ENCODE data around the gene TYW1. TPM values are rescaled to one million over a fixed set of nuclear protein-coding genes. Genes with fewer than 3 reads are reported as not detected.
"Not testable (repeated sequence)": the region's sequence is repeated elsewhere in the genome, so short reads cannot be mapped to it uniquely, and the experiment has no call there.

The TYW1 gene
- polyA plus RNA-seq, 5 donors = 20.9 to 25.4 (median 24.0) TPM

- not testable (repeated sequence) for DNase-seq
Observed at GRCh38 chr7:66994051-66994450, 2.6 kb upstream of the TYW1 start.

GRCh38 chr7:66994691-66995049 is 2.0 kb upstream of the TYW1 start:
- peak; percentile 47 to 58 for DNase-seq

- peak; percentile 95 to 97 for DNase-seq
Observed at GRCh38 chr7:66995050-66995776, 1.4 kb upstream of the TYW1 start, which contains the start of gene SBDS. Gene SBDS, minus strand, starts transcription at chr7:66995586. Its CDS starts 169 bp downstream, at chr7:66995417.

GRCh38 chr7:67000601-67001258 is 4.1 kb downstream of the TYW1 start:
- peak in 1 of 2 donors; percentile 6 for DNase-seq

- DNase-seq = not testable (repeated sequence)
Observed at GRCh38 chr7:67004145-67004544, 7.5 kb downstream of the TYW1 start.

- DNase-seq = no peak
Observed at GRCh38 chr7:67006965-67007364, 10.3 kb downstream of the TYW1 start.

GRCh38 chr7:67008260-67008659 is 11.6 kb downstream of the TYW1 start:
- no peak for DNase-seq

GRCh38 chr7:67009677-67010076 is 13.0 kb downstream of the TYW1 start:
- DNase-seq = not testable (repeated sequence)

- DNase-seq = not testable (repeated sequence)
Observed at GRCh38 chr7:67014076-67014622, 17.5 kb downstream of the TYW1 start.

- not testable (repeated sequence) for DNase-seq
Observed at GRCh38 chr7:67017971-67018370, 21.3 kb downstream of the TYW1 start.

GRCh38 chr7:67018940-67019339 is 22.3 kb downstream of the TYW1 start:
- no peak for DNase-seq

GRCh38 chr7:67019562-67020390 is 23.1 kb downstream of the TYW1 start:
- no peak for DNase-seq

- DNase-seq = no peak
Observed at GRCh38 chr7:67021260-67021659, 24.6 kb downstream of the TYW1 start.

GRCh38 chr7:67022511-67022910 is 25.9 kb downstream of the TYW1 start:
- DNase-seq = no peak

- DNase-seq = not testable (repeated sequence)
Observed at GRCh38 chr7:67025459-67025858, 28.8 kb downstream of the TYW1 start.

- not testable (repeated sequence) for DNase-seq
Observed at GRCh38 chr7:67031685-67032084, 35.1 kb downstream of the TYW1 start.

GRCh38 chr7:67033251-67033650 is 36.6 kb downstream of the TYW1 start:
- DNase-seq = no peak

- not testable (repeated sequence) for DNase-seq
Observed at GRCh38 chr7:67036432-67037395, 40.1 kb downstream of the TYW1 start.

- not testable (repeated sequence) for DNase-seq
Observed at GRCh38 chr7:67040832-67041231, 44.2 kb downstream of the TYW1 start.

GRCh38 chr7:67042781-67043558 is 46.3 kb downstream of the TYW1 start:
- peak in 1 of 2 donors; percentile 2 for DNase-seq

Data from right lung (tissue), 5 donors.